A549 (cell line): ENCODE data around the gene SETD4. TPM values are rescaled to one million over a fixed set of nuclear protein-coding genes. Genes with fewer than 3 reads are reported as not detected.

Experiments used
- ATAC-seq, 2 experiments: fragments of 200-7000 bp in 1 of 2; fragments of >200 bp in 1 of 2; cut with Nextera tagmentation in 1 of 2; cut with Tn5 transposase in 1 of 2; 3 replicates each; pipeline versions ENCODE4 v1.8.0 to v1.9.1; 2018 to 2020; ENCODE audit warnings: mild to moderate bottlenecking in 1 of 2, moderate library complexity in 1 of 2
- CTCF ChIA-PET: fragments of 300-600 bp; sonication (Branson Sonifier 250); formaldehyde crosslinking; extraction: SDS; loops from one replicate; lab custom pipeline; 2021; ENCODE audit warnings: antibody characterized with exemption, inconsistent platforms; lab: Yijun Ruan, JAX
- POLR2A ChIA-PET: fragments of 350-600 bp; formaldehyde crosslinking; extraction: SDS; loops from one replicate; lab custom pipeline; 2021; ENCODE audit warnings: antibody characterized with exemption, inconsistent platforms; lab: Yijun Ruan, JAX
- DNase-seq, 2 experiments: peaks; one replicate each; pipeline versions ENCODE4 v3.0.0 to v3.0.0-alpha.2; 2011 to 2016; ENCODE audit warnings: low read depth in 1 of 2, low spot score in 1 of 2
- FAIRE-seq: peaks from 2 replicates; lab custom pipeline; 2011; peaks lifted over from hg19 to GRCh38; lab: Jason Lieb, UNC
- H3K27ac ChIP-seq, 2 experiments: fragments of >200 bp; sonication (Bioruptor Twin); formaldehyde crosslinking; 3 replicates each; pipeline ENCODE4 v1.5.1; 2016 to 2017
- H3K4me1 ChIP-seq: fragments of >200 bp; sonication (Bioruptor Twin); formaldehyde crosslinking; 3 replicates; pipeline ENCODE4 v1.6.1; 2016
- H3K4me2 ChIP-seq: fragments of >200 bp; sonication (Bioruptor Twin); formaldehyde crosslinking; 3 replicates; pipeline ENCODE4 v1.6.1; 2016
- H3K4me3 ChIP-seq: fragments of >200 bp; sonication (Bioruptor Twin); formaldehyde crosslinking; 3 replicates; pipeline ENCODE4 v1.5.1; 2016
- H3K9me3 ChIP-seq: fragments of >200 bp; sonication (Bioruptor Twin); formaldehyde crosslinking; 3 replicates; pipeline ENCODE4 v1.6.1; 2016
- BHLHE40 ChIP-seq: IDR thresholded peaks from 2 replicates; pipeline ENCODE4 v1.6.1; 2012; ENCODE audit warnings: low read depth, low read length, inconsistent platforms
- CEBPB ChIP-seq, 2 experiments: fragments of >200 bp in 1 of 2; sonication (Bioruptor Twin) in 1 of 2; formaldehyde crosslinking in 1 of 2; IDR thresholded peaks; 2 replicates each; pipeline ENCODE4 v1.6.1; 2012 to 2016
- CHD2 ChIP-seq: fragments of 150-350 bp; IDR thresholded peaks from 2 replicates; pipeline ENCODE4 v1.6.1; 2014; ENCODE audit warnings: low read length; ENCODE audit not compliant: partially characterized antibody
- CHD4 ChIP-seq: fragments of 200-600 bp; sonication (generic); IDR thresholded peaks from 2 replicates; pipeline ENCODE4 v1.6.1; 2016; ENCODE audit warnings: antibody characterized with exemption, mild to moderate bottlenecking, borderline replicate concordance
- EHF ChIP-seq: fragments of 250-450 bp; sonication (Bioruptor Pico); IDR thresholded peaks from 2 replicates; pipeline ENCODE4 v1.5.0; 2020; ENCODE audit warnings: mild to moderate bottlenecking
- EHMT2 ChIP-seq: fragments of 200-600 bp; sonication (generic); IDR thresholded peaks from 2 replicates; pipeline ENCODE4 v1.6.1; 2016; ENCODE audit warnings: antibody characterized with exemption, low read depth, mild to moderate bottlenecking, moderate library complexity
- EP300 ChIP-seq, 2 experiments: fragments of >200 bp; sonication (Bioruptor Twin); formaldehyde crosslinking; IDR thresholded peaks; 2 replicates in 1 of 2; 3 replicates in 1 of 2; pipeline ENCODE4 v1.6.1; 2016 to 2017
- FOXS1 ChIP-seq: fragments of 250-450 bp; sonication (Bioruptor Pico); IDR thresholded peaks from 2 replicates; pipeline ENCODE4 v1.5.0; 2020; ENCODE audit warnings: mild to moderate bottlenecking, moderate library complexity
- GATA3 ChIP-seq: IDR thresholded peaks from 2 replicates; pipeline ENCODE4 v1.6.1; 2012; ENCODE audit warnings: borderline replicate concordance
- HDAC2 ChIP-seq: fragments of 200-600 bp; sonication (generic); IDR thresholded peaks from 2 replicates; pipeline ENCODE4 v1.6.1; 2016
- HEYL ChIP-seq: fragments of 250-450 bp; sonication (Bioruptor Pico); IDR thresholded peaks from 2 replicates; pipeline ENCODE4 v1.8.0; 2021; ENCODE audit warnings: mild to moderate bottlenecking, moderate library complexity
- KDM1A ChIP-seq: fragments of 200-600 bp; sonication (generic); IDR thresholded peaks from 2 replicates; pipeline ENCODE4 v1.6.1; 2016; ENCODE audit warnings: low read depth, mild to moderate bottlenecking
- KDM5A ChIP-seq: fragments of 200-600 bp; sonication (generic); IDR thresholded peaks from 2 replicates; pipeline ENCODE4 v1.6.1; 2016; ENCODE audit warnings: antibody characterized with exemption, mild to moderate bottlenecking
- MAFK ChIP-seq: fragments of 450-650 bp; IDR thresholded peaks from 2 replicates; pipeline ENCODE4 v1.6.1; 2014; ENCODE audit not compliant: partially characterized antibody
- MAZ ChIP-seq: fragments of 150-350 bp; IDR thresholded peaks from 2 replicates; pipeline ENCODE4 v1.6.1; 2014; ENCODE audit warnings: antibody characterized with exemption, low read depth, low read length, borderline replicate concordance
- PHF8 ChIP-seq: fragments of 200-600 bp; sonication (generic); IDR thresholded peaks from 2 replicates; pipeline ENCODE4 v1.6.1; 2016; ENCODE audit warnings: low read depth, mild to moderate bottlenecking, antibody characterized with exemption, moderate library complexity, borderline replicate concordance
- RFX5 ChIP-seq: fragments of 450-650 bp; IDR thresholded peaks from 2 replicates; pipeline ENCODE4 v1.7.1; 2014; ENCODE audit warnings: antibody characterized with exemption, mild to moderate bottlenecking, moderate library complexity
- RNF2 ChIP-seq: fragments of 200-600 bp; sonication (generic); IDR thresholded peaks from 2 replicates; pipeline ENCODE4 v1.6.1; 2016; ENCODE audit warnings: low read depth, mild to moderate bottlenecking, antibody characterized with exemption, moderate library complexity, borderline replicate concordance
- SMC3 ChIP-seq: fragments of >200 bp; sonication (Bioruptor Twin); formaldehyde crosslinking; IDR thresholded peaks from 3 replicates; pipeline ENCODE4 v1.6.1; 2018; ENCODE audit warnings: inconsistent platforms
- SREBF2 ChIP-seq: fragments of 450-650 bp; IDR thresholded peaks from 2 replicates; pipeline ENCODE4 v1.6.1; 2014; ENCODE audit warnings: mild to moderate bottlenecking, moderate library complexity
- ZC3H11A ChIP-seq: fragments of 450-650 bp; IDR thresholded peaks from 2 replicates; pipeline ENCODE4 v1.6.1; 2014; ENCODE audit warnings: antibody characterized with exemption, mild to moderate bottlenecking
- ZFP36 ChIP-seq: fragments of 450-650 bp; IDR thresholded peaks from 2 replicates; pipeline ENCODE4 v1.6.1; 2014; ENCODE audit warnings: borderline replicate concordance; ENCODE audit not compliant: partially characterized antibody
- ZNF302 ChIP-seq: fragments of 250-450 bp; sonication (Bioruptor Pico); IDR thresholded peaks from 2 replicates; pipeline ENCODE4 v1.9.0; 2021; ENCODE audit warnings: inconsistent platforms, mild to moderate bottlenecking, moderate library complexity
- WGBS: methylation state at CpG from one replicate; pipeline ENCODE4 v1.1.6; 2017; ENCODE audit errors: missing lambda C conversion rate; 5-methylcytosine and 5-hydroxymethylcytosine counted together
- polyA plus RNA-seq, 4 experiments: library from polyadenylated mRNA; depleted of rRNA in 3 of 4; stranded (reverse); fragments of >200 nt; fragmentation: RNase III in 1 of 4; extraction: RNeasy Plus Mini Kit Qiagen cat#74134 plus additional on column Dnase treatment in 1 of 4; gene quantifications; 2 replicates in 3 of 4; 3 replicates in 1 of 4; pipeline ENCODE4 v1.2.3, GENCODE V29; 2011 to 2017
- TF ChIP-seq, protein P1 (sequence below): fragments of >200 bp; sonication (Bioruptor Twin); formaldehyde crosslinking; IDR thresholded peaks from 3 replicates; pipeline ENCODE4 v1.6.1; 2016
- TF ChIP-seq, protein P2 (sequence below): fragments of 150-350 bp; IDR thresholded peaks from 2 replicates; pipeline ENCODE4 v1.6.1; 2014; ENCODE audit warnings: low read depth, mild to moderate bottlenecking, low read length
- TF ChIP-seq, protein P3 (sequence below): IDR thresholded peaks from 2 replicates; pipeline ENCODE4 v1.6.1; 2012; ENCODE audit warnings: low read depth, borderline replicate concordance
- TF ChIP-seq, protein P4 (sequence below): fragments of >200 bp; sonication (Bioruptor Twin); formaldehyde crosslinking; IDR thresholded peaks from 3 replicates; pipeline ENCODE4 v1.5.1; 2016
- TF ChIP-seq, protein P5 (sequence below): IDR thresholded peaks from 2 replicates; pipeline ENCODE4 v1.6.1; 2012

The SETD4 gene
- polyA plus RNA-seq, 2 of the 4 experiments (the other 2 are of a cell fraction): 10.3 to 17.1 TPM

DNA sequence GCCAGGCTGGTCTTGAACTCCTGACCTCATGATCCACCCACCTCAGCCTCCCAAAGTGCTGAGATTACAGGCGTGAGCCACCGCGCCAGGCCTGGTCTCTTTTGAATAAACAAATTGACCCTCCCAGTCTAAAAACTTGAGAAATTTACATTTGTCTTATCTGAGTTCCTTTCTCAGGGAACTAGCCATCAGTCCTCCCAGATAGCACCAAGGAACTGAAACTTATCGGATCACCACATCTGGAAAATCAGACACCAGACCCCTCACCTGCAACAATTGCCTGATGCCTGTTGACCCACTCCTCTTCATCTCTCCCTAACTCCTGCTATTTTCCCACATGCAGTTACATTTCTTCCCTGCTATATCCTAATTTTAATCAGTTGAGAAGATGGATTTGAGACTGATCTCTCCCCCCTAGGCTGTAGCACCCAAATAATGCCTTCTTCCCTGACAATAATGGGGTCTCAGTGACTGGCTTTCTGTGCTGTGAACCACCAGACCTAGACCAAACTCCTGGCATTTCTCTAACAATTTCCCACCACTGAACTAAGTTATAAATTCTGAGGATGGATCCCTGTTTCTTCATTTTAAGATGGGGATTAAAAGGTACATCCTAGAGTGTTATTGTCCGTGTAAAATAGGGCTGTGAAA, 8.5 kb upstream of the SETD4 start:
- H3K27ac ChIP-seq: peak overlapping the region; percentile 94 to 95
- FAIRE-seq: no peak

DNA sequence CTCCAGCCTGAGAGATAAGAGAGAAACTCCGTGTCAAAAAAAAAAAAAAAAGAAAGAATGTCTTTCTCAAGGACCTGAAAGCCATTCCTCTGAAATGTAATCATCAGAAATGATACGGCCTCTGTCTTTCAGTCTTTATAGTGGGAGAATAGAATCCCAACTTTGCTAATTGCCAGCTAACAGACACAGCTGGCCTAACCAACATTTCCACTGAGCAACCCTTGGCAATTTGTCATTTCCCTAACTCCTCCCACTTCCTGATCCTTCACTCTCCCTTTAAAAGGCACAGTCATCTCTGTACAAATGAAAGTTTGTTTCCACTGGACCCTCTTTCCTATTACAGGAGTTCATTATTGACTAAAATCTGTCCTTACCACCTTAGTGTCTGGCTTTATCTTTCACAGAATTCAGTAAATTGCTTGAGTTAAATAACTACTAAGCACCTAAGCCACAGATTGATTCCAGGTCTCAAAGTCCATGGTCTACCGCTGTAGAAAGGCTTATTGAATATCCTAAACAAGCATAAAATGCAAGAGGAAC, 5.2 kb upstream of the SETD4 start:
- ChIA-PET CTCF (no interaction called here), POLR2A (no interaction called here)
- no peak for FAIRE-seq
- Histone ChIP-seq H3K27ac (no peak overlapping the region), H3K9me3 (peaks cover 10% of the 10 kb centered on the region), H3K4me3 (no peak overlapping the region), H3K4me1 (peaks cover 8% of the 10 kb centered on the region), H3K4me2 (no peak overlapping the region)
- 58% methylated on average over 3 of the region's 3 CpGs for WGBS
- no peak for ATAC-seq
- no peak for TF ChIP-seq SREBF2
- no peak for TF ChIP-seq HDAC2
- TF ChIP-seq, protein P1, sequence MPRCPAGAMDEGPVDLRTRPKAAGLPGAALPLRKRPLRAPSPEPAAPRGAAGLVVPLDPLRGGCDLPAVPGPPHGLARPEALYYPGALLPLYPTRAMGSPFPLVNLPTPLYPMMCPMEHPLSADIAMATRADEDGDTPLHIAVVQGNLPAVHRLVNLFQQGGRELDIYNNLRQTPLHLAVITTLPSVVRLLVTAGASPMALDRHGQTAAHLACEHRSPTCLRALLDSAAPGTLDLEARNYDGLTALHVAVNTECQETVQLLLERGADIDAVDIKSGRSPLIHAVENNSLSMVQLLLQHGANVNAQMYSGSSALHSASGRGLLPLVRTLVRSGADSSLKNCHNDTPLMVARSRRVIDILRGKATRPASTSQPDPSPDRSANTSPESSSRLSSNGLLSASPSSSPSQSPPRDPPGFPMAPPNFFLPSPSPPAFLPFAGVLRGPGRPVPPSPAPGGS: no peak
- TF ChIP-seq ZFP36: no peak
- TF ChIP-seq, protein P2, sequence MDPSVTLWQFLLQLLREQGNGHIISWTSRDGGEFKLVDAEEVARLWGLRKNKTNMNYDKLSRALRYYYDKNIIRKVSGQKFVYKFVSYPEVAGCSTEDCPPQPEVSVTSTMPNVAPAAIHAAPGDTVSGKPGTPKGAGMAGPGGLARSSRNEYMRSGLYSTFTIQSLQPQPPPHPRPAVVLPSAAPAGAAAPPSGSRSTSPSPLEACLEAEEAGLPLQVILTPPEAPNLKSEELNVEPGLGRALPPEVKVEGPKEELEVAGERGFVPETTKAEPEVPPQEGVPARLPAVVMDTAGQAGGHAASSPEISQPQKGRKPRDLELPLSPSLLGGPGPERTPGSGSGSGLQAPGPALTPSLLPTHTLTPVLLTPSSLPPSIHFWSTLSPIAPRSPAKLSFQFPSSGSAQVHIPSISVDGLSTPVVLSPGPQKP: no peak
- no peak for TF ChIP-seq EHF (CRISPR knock-in tag)
- TF ChIP-seq CHD2: no peak
- TF ChIP-seq BHLHE40: no peak
- TF ChIP-seq, protein P3, sequence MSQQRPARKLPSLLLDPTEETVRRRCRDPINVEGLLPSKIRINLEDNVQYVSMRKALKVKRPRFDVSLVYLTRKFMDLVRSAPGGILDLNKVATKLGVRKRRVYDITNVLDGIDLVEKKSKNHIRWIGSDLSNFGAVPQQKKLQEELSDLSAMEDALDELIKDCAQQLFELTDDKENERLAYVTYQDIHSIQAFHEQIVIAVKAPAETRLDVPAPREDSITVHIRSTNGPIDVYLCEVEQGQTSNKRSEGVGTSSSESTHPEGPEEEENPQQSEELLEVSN: no peak
- no peak for TF ChIP-seq FOXS1
- TF ChIP-seq MAZ: no peak
- TF ChIP-seq, protein P4, sequence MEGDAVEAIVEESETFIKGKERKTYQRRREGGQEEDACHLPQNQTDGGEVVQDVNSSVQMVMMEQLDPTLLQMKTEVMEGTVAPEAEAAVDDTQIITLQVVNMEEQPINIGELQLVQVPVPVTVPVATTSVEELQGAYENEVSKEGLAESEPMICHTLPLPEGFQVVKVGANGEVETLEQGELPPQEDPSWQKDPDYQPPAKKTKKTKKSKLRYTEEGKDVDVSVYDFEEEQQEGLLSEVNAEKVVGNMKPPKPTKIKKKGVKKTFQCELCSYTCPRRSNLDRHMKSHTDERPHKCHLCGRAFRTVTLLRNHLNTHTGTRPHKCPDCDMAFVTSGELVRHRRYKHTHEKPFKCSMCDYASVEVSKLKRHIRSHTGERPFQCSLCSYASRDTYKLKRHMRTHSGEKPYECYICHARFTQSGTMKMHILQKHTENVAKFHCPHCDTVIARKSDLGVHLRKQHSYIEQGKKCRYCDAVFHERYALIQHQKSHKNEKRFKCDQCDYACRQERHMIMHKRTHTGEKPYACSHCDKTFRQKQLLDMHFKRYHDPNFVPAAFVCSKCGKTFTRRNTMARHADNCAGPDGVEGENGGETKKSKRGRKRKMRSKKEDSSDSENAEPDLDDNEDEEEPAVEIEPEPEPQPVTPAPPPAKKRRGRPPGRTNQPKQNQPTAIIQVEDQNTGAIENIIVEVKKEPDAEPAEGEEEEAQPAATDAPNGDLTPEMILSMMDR: no peak
- no peak for TF ChIP-seq RNF2
- TF ChIP-seq EP300 (IDR thresholded peaks at IDR 0.05): no peak
- TF ChIP-seq CEBPB (IDR thresholded peaks at IDR 0.05): no peak
- no peak for TF ChIP-seq RFX5
- TF ChIP-seq, protein P5, sequence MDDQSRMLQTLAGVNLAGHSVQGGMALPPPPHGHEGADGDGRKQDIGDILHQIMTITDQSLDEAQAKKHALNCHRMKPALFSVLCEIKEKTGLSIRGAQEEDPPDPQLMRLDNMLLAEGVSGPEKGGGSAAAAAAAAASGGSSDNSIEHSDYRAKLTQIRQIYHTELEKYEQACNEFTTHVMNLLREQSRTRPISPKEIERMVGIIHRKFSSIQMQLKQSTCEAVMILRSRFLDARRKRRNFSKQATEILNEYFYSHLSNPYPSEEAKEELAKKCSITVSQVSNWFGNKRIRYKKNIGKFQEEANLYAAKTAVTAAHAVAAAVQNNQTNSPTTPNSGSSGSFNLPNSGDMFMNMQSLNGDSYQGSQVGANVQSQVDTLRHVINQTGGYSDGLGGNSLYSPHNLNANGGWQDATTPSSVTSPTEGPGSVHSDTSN: no peak
- TF ChIP-seq EHMT2: no peak
- TF ChIP-seq ZNF302 (CRISPR knock-in tag): no peak
- DNase-seq: no peak

More for the DNA sequence above, 8.5 kb upstream of the SETD4 start:
- H3K9me3 ChIP-seq: peaks cover 10% of the 10 kb centered on the region
- no peak overlapping the region for H3K4me3 ChIP-seq
- POLR2A ChIA-PET: interaction anchor here (0.7 to 2.8 kb wide), 5 partner anchors 9 to 44 kb away, joined by 3 to 56 read pairs (median 3); partner anchors contain the start of gene SETD4
- TF ChIP-seq EHF (CRISPR knock-in tag) (no peak), FOXS1 (no peak), ZC3H11A (no peak), KDM1A (no peak), PHF8 (no peak), MAFK (no peak), KDM5A (no peak), MAZ (no peak), HEYL (CRISPR knock-in tag) (no peak), GATA3 (no peak), SMC3 (no peak), CHD4 (no peak; the same call in 1 of the 2 replicates)
- TF ChIP-seq, protein P3: no peak
- ATAC-seq (no peak), DNase-seq (no peak)
- H3K4me2 ChIP-seq: no peak overlapping the region
- CTCF ChIA-PET: interaction anchor here (0.7 kb wide), 1 partner anchor 9 kb away, joined by 3 read pairs; the partner anchor contains the start of gene SETD4
- peaks cover 32% of the 10 kb centered on the region for H3K4me1 ChIP-seq
- 84% methylated on average over 5 of the region's 5 CpGs for WGBS
